ENCODE results near the gene RNF225.

- no peak for TF ChIP-seq CTCF (IDR thresholded peaks at IDR 0.05)
- TF ChIP-seq EZH2 (IDR thresholded peaks at IDR 0.05; ENCODE audit: borderline replicate concordance, insufficient read depth, low read depth, low read length, poor library complexity, severe bottlenecking): no peak
Observed at GRCh38 chr19:58368561-58369360, 26.7 kb upstream of the RNF225 start.

Measured in B cell (primary cell).